ENCODE results near the gene STARD7.
"Not testable (repeated sequence)": the region's sequence is repeated elsewhere in the genome, so short reads cannot be mapped to it uniquely, and the experiment has no call there.

The STARD7 gene

GRCh38 chr2:96233436-96233835, 24.8 kb upstream of the STARD7 start:
- DNase-seq: no peak

- no peak for DNase-seq
These were observed 22.7 kb upstream of the STARD7 start for GRCh38 chr2:96231316-96231715.

- DNase-seq: no peak
These were observed 16.4 kb upstream of the STARD7 start for GRCh38 chr2:96225016-96225533.

DNA sequence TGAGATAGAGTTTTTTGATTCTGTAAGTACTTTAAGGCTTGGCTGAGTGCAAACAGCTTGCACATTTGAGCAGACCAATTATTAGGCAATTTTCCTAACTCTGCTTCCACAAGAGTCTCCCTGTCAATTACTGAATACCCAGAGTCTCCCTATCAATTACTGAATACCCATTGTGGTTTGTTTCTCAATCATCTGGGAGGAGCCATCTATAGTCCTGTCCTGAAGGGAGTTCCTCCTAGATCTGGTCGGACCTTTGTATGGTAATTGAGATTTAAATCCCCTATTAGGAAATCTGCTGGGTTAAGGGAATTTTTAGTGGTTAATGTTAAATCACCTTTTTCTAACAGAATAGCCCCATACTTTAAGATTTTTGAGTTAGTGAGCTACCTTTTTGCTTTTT, 12.5 kb upstream of the STARD7 start:
- DNase-seq: not testable (repeated sequence)

- not testable (repeated sequence) for DNase-seq
These were observed 11.3 kb upstream of the STARD7 start for GRCh38 chr2:96219959-96220358.

- DNase-seq: no peak
These were observed 10.0 kb upstream of the STARD7 start for GRCh38 chr2:96218508-96219131.

- DNase-seq: no peak
These were observed 5.9 kb upstream of the STARD7 start for GRCh38 chr2:96214554-96214953.

- no peak for DNase-seq
These were observed 4.8 kb upstream of the STARD7 start for GRCh38 chr2:96213379-96213778.

DNA sequence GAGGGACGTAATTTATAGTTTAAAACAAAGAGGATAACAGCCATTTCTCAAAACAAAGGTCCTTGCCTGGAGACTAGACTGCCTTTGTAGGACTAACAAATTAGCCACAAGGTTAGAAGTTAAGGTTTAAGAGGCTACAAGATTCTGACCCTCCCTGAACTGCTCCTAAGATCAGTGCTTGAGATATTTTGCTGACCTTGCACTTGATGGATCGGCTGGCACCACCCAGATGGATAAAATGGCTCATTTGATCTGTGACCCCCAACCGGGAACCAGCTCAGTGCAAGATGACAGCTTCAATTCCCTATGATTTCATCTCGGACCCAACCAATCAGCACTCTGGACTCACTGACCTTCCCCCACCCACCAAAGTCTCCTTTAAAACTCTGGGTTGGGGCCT, 3.7 kb upstream of the STARD7 start:
- no peak for DNase-seq

DNA sequence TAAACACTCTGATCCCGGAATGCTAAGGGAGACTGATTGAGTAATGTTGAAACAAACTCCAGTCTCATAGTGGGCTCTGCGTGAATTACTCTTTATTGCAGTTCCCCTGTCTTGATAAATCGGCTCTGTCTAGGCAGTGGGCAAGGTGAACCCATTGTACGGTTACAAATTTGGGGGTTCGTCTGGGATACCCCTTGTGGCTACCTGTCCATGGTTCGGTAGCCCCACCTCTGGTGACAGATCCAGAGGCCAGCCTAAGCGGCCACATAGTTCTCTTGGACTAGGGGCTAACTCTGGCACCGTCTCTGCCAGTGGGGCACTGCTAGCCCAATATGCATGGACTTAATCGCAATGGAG, 1.1 kb upstream of the STARD7 start:
- DNase-seq: no peak

GRCh38 chr2:96209011-96209728, 543 bp upstream of the STARD7 start:
- no peak for DNase-seq

GRCh38 chr2:96207774-96208142, 869 bp downstream of the STARD7 start:
- no peak for DNase-seq

DNA sequence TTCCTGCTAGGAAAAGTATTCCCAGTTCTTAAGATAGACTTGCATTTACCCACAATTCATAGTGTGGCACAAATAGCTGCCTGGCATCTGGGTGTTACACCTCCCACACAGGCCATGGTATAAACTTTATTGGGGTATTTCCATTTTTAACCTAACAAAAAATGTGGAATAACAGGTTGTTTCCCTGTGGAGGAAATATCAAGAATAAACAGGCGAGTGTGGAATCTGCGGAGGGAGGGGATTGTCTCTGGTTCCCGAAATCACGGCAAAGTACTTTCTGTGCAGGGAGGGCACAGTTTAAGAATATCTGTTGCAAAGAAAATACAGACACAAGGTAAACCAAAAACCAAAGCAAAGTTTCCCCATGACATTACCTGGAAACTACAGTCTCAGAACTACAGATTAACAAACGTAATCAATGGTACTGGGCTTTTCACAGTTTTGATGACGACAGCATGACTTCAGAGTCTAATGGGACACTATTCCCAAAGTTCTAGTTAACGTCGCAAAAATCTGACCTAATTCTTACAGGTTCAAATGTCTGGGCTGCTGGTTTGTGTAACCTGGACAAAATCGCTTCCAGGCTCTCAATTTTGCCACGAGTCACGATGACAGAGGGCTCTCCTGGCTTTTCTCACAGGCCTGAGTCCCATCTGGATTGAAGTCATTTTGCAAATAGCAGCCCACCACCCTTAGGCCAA, 1.4 kb downstream of the STARD7 start:
- DNase-seq: no peak

DNA sequence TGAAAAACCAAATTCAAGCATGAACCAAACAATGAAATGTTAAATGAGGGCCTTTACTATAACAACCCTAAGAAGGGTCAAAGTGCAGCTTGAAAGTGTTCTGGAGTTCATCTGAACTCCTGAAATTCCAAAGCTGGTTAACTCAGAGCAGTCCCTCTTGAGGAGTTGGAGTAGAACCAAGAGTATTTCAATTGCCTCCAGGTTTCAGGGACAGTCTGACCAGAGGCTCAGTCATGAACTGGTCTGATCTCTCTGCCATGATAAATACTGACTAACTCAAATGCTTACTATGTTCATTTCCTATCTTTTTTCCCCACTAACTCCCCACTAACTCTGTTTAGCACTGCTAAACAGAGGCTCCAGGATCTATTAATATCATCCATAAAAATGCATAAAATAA, 2.7 kb downstream of the STARD7 start:
- no peak for DNase-seq

GRCh38 chr2:96204836-96205624, 3.6 kb downstream of the STARD7 start:
- no peak for DNase-seq

GRCh38 chr2:96203130-96204028, 5.2 kb downstream of the STARD7 start:
- DNase-seq: no peak

DNA sequence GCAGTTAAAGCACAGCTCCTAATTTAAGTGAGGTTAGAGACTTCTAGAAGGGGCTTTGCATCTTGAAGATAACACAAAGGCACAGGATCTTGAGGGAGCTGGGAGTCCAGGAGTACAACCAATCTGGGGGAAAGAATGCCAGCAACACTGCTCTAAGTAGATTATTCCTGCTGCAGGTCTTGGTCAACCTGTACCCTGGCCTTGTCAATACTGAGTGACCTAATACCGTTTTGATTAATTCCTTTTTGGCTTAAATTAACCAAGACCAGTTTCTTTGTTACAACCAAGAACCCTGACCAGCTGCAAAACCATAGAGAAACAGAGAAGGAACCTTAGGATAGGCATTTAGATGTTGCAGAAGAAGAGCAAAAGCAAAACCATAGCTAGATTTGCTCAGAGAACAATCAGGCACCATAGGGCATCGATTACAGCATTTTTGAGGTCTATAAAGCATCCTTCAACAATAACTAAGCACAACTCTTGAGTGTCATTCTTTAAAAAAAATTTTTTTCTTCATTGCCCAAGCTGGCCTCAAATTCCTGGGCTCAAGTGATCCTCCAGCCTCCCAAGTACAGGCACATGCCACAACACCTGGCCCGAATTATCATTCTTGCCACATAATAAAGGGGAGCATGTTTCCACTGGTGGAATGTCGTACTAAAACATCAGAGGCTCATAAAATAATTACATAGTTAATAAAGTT, 6.3 kb downstream of the STARD7 start:
- no peak for DNase-seq

DNA sequence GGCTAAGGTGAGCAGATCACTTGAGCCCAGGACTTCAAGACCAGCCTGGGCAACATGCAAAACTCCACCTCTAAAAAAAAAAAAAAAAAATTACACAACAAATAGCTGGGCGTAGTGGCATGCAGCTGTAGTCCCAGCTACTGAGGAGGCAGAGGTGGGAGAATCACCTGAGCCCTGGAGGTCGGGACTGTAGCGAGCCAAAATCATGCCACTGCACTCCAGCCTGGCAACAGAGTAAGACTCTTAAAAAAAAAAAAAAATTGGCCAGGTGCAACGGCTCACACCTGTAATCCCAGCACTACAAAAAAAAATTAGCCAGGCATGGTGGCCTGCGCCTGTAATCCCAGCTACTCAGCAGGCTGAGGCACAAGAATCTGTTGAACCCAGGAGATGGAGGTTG, 7.3 kb downstream of the STARD7 start:
- no peak for DNase-seq

DNA sequence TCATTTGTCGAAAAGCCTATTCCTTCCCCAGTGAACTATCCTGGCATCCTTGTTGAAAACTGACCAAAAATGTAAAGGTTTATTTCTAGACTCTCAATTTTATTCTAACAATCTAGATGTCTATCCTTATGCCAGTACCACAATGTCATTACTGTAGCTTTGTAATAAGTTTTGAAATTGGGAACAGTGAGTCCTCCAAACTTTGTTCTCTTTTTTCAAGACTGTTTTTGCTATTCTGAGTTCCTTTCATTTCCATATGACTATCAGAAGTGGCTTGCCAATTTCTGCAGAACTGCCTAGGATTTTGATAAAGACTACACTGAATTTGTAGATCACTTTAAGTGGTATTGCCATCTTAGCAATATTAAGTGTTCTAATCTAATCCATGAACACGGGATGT, 9.7 kb downstream of the STARD7 start:
- DNase-seq: no peak

DNA sequence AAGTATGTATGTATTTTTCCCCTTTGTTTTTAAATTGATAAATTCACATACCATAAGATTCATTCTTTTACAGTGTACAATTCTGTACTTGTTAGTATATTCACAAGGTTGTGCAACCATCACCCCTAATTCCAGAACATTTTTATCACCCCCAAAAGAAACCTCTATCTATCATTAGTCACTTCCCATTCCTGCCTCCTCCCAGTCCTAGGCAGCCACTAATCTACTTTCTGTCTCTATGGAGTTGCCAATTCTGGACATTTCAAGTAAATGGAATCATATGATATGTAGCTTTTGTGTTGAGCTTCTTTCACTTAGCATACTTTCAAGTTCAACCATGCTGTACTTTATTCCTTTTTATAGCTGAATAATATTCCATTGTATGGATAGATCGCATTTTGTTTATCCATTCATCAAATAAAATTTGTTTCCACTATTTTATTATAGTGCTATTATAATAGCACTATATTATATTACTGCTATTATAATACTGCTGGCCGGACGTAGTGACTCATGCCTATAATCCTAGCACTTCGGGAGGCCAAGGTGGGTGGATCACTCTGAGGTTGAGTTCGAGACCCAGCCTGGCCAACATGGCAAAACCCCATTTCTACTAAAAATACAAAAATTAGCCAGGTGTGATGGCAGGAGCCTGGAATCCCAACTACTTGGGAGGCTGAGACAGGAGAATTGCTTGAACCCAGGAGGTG, 10.9 kb downstream of the STARD7 start:
- DNase-seq: no peak

All from NCI-H748 treated with DMSO at 0.1 percent for 48 hours (cell line).